GM19328 (cell line): ENCODE results near the gene SLC22A9.

Experiments
- ATAC-seq: cut with Tn5 transposase; IDR thresholded peaks from one replicate; pipeline ENCODE4 v1.9.1; 2021; ENCODE audit warnings: mild to moderate bottlenecking, moderate library complexity; ENCODE audit not compliant: unreplicated experiment

The SLC22A9 gene

DNA sequence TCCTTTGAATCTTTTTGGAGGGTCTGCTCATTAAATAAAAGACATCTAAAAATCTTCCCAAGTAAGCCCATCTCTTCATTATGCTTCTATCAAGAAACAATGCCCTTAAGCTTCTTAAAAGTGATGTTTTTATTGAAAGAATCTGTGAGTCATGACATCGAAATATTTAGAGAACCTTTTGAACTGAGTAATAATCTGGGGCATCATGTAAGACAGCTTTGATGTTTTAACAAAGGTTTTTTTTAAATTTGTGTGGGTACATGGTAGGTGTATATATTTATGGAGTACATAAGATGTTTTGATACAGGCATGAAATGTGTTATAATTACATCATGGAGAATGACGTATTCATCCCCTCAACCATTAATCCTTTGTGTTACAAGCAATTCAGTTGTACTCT, 74.6 kb downstream of the SLC22A9 start:
- no peak for ATAC-seq

DNA sequence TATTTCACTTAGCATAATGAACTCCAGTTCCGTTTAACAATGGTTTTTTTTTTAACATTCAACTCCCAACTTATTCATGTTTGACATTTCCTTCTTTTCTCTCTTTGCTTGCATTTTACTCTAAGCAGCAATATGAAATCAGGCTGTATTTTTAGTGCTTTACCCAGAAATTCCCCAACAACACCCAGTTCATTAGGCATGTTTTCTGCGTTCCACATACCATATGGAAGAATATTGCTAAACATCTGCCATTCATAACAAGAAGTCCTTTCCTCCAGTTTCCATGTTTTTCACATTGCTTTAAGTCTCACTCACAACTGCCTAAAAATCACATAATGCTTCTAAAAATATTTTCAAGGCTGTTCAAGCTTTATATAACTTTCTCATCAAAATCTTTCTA, 75.5 kb downstream of the SLC22A9 start:
- no peak for ATAC-seq

DNA sequence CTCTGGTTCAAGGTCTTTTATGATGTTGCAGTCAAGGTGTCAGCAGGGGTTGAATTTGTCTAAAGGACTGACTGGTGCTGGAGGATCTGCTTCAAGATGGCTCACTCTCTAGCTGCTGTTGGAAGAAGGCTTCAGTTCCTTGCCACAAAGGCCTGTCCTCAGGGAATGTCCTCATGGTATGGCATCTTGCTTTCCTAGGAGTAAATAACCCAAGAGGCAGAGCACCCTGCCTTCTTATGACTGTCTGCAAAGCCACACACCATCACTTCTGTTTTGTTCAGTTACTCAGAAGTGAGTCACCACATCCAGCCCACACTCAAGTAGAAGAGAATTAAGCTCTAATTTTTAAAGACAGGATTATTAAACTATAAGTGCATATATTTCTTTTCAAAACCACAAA, 76.1 kb downstream of the SLC22A9 start:
- ATAC-seq, result no peak

DNA sequence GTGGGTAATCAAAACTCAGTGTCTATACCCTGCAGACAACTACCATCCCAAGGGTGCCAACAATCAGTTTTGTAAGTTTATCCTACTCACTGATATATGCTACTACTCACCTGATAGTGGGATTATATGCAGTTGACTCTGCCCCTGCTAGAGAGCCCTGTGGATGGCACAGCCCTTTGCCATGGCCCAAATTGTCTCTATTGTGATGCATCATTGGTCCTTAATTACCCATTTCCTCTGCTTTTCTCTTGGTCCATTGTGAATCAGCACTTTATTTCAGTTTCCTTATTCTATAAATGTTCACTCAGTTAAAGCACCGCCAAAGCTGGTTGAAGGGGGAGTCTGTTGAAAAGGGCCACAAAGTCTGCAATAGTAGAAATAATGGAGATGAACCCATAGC, 79.1 kb downstream of the SLC22A9 start:
- ATAC-seq, result no peak

DNA sequence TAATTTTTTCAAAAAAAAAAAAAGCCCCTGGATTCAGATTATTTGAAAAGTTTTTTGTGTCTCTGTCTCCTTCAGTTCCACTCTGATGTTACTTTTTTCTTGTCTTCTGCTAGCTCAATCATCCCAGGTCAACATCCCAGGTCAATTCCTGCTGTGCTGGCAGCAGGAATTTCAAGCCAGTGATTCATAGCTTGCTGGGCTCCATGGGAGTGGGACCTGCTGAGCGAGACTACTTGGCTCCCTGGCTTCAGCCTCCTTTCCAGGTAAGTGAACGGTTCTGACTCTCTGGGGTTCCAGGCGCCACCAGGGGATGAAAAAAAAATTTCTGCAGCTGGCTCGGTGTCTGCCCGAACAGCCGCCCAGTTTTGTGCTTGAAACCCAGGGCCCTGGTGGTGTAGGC, 90.0 kb downstream of the SLC22A9 start:
- ATAC-seq, result no peak
